HG03045 (cell line): Measurements from ENCODE around the gene NADSYN1.

Experiments used
- ATAC-seq: cut with Tn5 transposase; IDR thresholded peaks from one replicate; pipeline ENCODE4 v1.9.1; 2021; ENCODE audit warnings: mild to moderate bottlenecking, moderate library complexity; ENCODE audit not compliant: unreplicated experiment

The NADSYN1 gene

DNA sequence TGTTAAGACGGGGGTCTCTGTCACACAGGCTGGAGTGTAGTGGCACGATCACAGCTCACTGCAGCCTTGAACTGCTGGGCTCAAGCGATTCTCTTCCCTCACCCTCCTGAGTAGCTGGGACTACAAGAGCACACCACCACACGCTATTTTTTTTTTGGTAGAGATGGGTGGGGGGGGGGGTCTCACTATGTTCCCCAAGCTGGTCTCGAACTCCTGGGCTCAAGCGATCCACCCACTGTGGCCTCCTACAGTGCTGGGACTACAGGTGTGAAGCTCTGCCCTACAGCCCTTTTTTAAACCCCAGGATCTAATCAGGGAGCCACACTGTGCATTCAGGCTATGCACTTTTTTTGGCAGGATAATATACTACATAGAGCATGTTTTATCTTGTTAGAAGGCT lies 3.4 kb upstream of the NADSYN1 start:
- ATAC-seq = no peak

DNA sequence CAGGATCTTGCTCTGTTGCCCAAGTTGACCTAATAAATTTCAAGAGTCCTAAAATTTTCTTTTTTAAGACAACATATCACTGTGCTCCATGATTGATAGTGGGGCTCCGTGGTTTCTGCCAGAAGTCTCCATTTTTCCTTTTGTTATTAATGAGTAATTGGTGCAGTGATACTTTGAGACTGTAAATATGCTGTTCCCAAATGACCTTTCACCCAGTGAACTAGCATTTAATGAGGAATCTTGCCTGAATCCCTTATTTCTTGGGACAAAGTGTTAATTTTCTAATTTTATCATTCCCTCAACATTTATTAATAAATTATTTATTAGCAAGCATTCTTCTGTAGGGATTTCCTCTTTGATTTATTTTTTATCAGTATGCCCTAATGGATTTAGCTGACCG lies 2.5 kb upstream of the NADSYN1 start:
- no peak for ATAC-seq

DNA sequence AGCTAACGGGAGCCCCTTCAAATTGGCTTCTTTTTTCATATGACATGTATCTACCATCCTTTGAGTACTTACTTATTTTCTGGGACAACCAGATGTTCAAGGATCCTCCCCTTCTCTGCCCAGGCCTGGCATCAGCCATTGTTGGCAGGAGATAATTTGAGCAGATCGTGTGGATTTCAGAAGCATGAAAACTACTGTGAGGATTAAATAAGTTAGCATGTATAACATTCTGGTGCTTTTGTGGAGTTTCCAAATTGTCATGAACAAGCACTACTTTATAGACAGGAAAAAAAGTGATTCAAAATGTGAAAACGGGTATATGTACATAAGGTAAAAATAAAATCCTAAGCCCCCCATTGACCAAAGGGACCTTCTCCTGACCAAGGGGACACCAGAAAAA lies 2.1 kb upstream of the NADSYN1 start:
- no peak for ATAC-seq

DNA sequence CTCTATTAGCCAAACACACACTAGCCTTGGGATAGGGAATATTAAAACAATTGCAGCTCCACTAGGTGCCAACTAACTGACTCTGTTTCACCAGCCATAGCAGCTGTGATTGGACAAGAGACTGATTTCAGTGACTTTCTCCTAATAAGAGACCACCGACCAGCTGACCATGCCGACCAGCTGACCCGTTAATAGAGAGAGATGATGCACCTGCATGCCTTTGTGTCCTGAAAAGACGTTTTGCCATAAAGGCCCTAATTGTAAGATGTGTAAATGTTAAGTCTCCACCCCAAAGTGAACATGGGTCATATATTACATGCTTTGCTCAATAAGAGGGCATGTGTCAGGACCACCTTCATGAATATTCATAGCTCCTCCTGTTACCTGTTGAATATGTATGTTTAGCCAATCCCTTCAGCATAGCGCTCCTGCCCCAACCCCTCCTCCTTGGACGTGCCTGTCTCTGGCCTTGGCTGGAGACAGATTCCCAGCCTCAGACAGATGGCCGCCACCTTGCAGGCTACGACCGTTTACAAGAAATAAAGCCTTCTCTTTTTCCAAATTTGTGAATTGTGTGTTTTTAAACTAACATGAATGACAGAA lies 1.3 kb upstream of the NADSYN1 start:
- no peak for ATAC-seq

DNA sequence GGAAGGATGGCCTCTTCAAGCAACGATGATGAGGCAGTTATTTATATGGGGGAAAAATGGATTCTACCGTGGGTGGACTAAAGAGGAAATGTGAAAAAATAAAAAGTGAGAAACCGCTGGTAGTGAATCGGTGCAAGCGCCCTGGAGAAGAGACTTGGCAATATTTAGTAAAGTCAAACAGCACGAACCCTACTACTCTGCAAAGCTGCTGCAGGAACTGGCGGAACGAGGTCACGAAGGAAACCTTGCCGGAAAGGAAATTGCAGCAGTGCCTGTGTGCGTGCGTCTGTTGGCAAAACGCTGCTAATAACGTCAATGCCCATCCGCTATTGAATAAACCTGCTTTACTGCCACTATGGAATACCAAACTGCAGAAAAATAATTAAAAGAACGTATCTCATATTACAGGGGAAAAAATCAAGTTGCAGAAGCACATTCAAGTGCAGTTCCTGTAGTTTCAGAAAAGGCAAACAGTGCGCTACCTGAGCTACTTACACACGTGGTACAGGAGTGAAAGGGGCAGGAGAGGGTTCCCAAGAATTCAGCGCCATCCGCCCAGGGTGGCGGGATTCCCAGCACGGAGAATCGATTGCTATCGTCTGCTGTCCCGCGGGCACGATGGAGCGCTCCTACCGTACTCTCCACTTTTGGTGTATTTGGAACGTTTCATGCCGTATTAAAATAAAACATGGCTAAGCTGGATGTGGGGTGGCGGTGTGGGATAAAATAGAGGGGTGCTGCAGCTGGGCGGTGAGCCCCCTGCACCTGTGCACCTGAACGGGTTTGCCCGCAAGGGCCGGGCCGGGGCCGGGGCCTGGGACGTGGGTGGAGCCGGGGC lies 585 bp upstream of the NADSYN1 start:
- ATAC-seq = peak; percentile 1

DNA sequence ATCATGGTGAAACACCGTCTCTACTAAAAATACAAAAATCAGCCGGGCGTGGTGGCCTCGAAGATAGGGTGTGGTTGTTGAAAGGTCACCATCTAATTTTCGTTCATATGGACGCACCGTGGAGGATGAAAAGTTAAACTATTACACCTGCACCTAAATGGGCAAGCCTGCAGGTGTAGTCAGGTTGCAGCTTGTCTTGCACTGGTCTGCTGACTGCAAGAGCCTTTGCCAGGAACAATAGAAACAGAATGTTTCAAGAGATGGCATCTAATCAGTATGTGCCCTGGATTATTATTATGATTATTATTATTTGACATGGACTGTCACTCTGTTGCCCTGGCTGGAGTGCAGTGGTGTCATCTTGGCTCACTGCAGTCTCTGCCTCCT lies 908 bp downstream of the NADSYN1 start:
- ATAC-seq = no peak

DNA sequence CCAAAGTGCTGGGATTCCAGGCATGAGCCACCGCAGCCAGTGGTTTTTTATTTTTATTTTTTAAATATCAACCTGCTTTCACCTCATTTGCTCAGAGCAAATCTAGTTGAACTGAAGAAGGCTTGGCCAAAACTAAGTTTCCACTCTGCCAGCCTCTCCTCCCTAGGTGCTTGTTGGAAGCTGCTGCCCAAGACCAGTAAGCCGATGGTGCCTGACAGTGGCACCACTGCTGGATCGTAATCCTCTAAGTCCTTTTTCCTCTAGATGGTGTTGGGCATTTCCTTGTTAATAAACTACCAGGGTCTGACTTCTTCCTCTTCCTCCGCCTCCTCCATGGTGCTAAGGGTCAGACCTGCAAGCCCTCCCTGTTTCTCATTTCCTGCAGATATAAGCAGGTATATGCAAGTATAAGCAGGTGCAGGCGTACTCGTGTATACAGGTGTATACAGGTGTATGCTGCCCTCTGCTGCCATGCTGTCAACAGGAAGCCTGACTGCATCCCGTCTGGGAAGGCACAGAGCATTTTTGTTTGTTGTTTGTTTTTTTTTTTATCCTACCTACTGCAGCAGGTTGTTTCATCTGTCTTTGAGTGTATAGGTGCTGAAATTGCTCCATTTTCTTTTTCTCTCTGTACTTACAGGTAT lies 1.6 kb downstream of the NADSYN1 start:
- no peak for ATAC-seq

DNA sequence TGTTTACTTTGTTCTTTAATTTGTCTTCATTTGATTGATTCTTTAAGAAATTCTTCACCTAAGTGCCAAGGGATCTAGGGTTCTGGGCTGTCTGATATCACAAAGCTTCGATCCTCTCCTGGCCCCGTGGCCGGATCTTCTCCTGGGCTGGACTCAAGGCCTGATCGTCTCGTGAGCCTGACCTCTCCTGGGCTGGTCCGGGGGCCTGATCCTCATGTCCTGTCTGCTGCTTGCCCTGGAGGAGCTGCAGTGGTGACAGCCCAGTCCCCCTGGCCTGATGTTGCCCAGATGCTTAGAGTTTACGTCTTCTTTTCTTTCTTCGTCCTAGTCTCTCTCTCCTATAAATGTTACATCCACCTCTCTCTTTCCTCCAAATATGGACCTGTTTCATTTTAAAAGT lies 3.3 kb downstream of the NADSYN1 start:
- ATAC-seq = no peak

DNA sequence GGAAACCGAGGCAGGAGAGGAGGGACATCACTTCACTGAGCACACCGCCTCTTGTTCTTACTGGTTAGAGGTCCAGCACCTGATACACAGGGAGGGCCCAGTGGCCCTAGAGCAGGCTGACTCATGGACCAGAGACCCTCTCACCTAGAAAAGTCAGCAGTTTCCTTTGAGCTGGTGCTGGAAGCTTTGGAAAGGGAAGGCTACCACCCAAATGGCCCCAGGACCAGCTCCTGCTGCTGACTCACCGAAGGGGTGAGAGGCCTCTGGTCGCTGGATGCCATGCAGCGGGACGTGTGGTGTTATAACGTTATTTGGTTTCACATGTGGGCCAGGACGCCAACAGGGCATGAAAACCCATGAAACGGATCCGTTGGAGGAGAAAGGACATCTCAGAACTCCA lies 3.8 kb downstream of the NADSYN1 start:
- ATAC-seq = no peak

DNA sequence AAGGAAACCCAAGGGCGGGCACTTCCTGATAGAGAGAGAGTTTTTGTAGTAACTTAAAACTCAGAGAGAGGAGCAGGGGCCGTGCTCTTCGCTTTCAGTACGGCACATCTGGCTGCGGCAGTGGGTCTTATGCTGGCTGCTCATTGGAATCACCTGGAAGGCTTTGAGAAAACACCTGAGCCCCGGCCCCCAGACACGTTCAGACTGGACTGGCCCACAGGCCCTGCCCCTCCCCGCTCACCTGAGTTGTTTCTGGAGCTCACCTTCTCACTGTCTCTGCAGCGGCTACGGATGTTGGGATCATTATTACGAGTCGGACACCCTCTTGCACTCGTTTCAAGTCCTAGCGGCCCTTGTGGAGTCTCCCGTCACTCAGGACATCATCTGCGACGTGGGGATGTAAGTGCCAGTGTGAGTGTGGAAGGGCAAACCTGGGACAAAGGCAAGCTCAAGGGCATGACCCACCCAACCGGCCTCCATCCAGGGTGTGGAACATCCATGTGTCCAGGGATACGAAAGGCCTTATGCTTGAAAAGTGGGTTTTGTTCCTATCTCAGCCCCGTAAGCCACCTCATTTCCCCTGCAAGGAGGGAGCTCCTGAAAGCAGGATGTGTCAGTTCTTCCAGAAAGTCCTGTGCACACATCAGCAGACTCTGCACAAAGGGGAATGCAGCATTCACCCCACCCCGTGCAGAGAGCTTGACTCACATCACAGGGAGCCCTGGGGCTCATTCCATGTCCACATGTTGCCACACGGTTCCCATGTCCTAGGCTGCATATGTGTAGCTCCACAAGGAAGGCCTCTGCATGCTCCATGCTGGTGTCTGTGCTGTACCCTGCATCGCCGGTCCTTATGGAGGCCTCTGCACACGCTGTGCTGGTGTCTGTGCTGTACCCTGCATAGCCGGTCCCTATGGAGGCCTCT lies 5.4 kb downstream of the NADSYN1 start:
- ATAC-seq = no peak

DNA sequence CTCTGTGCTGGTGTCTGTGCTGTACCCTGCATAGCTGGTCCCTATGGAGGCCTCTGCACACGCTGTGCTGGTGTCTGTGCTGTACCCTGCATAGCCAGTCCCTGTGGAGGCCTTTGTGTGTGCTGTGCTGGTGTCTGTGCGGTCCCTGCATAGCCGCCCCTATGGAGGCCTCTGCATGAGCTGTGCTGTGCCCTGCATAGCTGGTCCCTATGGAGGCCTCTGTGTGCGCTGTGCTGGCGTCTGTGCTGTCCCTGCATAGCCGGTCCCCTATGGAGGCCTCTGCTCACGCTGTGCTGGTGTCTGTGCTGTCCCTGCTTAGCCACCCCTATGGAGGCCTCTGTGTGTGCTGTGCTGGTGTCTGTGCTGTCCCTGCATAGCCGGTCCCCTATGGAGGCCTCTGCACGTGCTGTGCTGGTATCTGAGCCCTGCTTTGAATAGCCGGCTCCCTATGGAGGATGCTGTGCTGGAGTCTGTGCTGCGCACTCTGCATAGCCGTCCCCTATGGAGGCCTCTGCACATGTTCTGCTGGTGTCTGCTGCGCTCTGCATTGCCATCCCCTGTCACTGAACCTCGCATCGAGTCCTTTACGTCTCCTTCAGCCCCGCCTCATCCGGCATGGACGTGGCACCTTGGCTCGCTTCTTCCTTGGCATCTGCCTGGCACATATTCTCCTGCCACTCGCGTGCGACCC lies 6.2 kb downstream of the NADSYN1 start:
- ATAC-seq = no peak

DNA sequence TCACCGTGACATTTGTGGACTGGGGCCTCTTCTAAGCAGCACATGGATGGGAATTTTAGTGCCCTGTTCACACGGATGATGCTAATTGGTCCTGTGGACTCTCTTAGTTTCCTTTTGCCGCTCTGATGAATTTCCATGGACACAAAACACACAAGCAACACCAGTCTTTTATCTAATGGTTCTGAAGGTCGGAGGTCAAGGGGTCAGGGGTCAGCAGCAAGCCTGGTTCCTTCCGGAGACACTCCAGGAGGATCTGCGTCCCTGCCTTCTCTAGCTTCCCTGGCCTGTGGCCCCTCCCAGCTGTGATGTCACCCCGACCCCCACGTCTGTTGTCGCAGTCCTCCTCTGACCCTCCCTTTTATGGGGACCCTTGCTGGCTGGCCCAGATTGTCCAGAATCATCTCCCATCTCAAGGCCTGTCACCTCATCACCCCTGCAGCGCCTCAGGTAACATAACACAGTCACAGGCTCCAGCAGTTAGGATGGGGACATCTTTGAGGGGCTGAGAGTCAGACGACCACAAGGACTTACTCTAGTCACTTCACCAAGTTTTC lies 6.8 kb downstream of the NADSYN1 start:
- ATAC-seq = no peak

DNA sequence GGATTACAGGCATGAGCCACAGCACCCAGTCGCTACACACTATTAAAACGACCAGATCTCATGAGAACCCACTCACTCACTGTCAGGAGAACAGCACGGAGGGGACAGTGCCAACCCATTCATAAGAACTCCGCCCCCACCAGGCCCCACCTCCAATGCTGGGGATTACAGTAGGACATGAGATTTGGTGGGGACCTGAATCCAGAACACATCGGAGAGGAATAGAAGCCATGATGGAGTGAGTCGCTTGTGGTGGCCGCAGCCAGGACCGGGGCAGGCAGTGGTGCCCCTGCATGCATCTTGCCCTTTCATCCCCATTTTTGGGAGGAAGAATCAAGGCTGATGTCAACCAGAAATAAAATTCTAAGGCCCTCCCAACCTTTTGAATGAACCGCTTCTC lies 8.7 kb downstream of the NADSYN1 start:
- ATAC-seq = no peak

DNA sequence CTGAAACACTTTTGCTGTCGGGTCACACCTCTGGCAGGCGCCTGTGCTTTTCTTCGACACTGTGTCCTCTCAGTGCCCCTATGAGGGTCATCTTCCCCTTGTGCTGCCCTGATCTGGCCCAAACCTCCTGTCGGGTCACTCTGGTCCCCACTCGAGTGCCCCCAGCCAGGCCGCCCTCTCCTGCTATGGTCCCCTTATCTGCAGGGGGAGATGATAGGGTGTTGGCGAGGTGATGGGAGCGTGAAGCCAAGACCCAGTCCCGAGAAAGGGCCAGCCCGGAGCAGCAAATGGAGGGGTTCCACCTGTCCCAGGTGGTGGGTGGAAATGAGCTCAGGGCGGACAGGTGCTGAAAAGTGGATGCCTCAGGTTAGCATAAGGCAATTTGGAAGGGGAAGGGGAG lies 9.7 kb downstream of the NADSYN1 start:
- no peak for ATAC-seq

DNA sequence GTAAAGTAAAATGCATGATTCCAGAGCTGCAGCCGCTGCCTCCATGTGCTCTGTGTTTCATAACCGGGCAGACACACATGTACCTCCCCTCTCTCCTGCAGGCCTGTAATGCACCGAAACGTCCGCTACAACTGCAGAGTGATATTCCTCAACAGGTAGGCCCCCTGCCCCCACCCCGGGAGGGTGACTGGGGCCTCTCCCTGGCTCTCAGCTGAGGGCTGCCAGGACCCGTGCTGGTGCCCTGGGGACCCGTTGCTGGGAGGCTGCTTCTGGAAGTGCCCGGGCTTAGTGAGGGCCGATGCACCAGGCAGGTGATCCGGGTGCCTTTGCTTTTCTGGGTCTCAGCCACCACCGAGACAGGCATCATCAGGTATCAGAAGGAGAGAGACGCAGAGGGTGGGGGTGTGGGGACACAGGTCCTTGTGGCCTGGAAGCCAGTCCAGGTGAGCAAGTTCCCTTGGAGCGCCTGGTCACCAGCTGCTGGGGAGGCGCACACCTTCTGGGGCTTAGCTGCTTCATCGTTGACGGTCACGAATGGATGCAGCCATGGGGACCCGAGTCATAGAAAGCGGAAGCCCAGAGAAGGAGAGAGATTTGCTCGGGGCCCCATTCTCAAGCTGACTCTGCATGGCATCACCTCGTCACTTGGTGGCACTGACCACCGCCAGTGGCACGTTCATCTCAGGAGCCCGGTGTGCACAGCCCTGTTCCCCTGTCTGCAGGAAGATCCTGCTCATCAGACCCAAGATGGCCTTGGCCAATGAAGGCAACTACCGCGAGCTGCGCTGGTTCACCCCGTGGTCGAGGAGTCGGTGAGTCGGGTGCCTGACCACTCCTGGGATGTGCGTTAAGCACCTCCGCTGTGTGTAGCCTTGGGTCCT lies 10.6 kb downstream of the NADSYN1 start:
- no peak for ATAC-seq

DNA sequence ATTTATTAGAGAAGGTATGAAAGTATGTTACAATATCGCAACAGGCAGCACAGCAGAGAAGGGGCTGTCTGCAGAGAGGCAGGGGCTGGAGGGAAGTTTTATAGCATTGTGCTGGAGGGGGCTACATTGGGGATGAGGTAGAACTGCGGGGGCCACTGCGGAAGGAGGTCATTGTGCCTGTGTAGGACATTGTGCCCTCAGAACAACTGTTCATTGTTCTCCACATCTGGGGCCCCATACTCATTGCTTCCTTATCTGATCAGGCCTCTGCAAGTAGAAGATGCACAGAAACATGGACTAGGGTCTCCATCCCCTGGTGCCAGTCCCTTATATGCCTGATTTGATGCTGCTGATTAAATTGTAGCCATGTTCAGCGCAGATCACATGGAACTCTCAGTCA lies 12.1 kb downstream of the NADSYN1 start:
- no peak for ATAC-seq

DNA sequence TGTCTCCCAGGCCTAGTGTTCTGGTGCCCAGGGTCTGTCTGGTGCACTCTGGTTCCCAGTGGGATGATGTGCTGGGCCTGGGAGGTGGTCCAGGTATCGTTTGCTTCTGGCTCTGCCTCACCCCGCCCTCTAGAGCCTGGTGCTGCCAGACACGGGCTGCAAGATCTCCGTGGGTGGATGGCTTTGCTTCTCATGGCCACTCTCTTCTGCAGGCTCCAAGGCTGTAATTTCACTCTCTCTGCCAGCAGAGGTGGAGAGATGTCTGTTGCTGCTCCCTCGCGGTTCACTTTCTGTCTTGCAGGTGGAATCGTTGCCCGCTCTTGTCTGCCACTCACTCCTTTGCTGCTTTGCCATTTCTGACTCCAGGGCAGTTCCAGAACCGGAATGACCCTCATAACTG lies 13.4 kb downstream of the NADSYN1 start:
- ATAC-seq = no peak

DNA sequence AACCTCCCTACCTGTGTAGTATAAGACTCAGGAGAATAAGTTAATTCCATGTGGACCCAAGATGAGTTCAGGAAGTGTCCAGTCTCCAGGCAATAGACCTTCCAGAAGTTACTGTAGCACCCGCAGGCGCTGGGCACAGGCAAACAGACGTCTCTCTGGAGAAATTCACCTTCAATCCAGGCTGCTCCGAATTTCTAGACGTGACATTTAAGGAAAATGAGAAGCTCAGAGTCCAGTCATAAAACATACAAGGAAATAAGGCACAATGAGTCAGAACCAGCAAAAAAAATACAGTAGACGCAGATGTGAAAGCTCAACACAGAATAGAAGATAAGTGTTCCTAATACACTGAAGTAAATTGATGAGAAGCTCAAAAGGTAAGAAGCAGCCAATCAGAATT lies 14.2 kb downstream of the NADSYN1 start:
- no peak for ATAC-seq

DNA sequence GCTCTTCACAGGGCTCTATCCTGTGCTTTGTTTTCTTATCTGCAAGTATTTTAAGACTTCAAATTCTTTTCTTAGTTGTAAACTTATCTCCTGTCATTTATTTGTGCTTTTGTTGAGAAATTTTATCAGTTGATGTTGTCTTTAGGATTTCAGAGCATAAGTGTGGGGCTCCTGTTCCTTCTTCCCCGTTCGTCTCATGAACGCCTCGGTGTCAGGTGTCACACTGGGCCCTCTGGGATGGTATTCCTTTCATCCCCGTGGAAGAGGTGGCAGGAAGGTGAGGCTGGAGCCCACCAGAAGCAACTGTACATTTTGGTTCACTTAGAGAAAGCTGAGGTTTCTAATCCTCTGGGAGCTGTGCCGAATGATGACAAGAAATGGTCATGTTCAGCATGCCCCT lies 17.9 kb downstream of the NADSYN1 start:
- no peak for ATAC-seq
